Endothelial cell of umbilical vein (primary cell): ENCODE measurements around the gene WDR90. TPM values are rescaled to one million over a fixed set of nuclear protein-coding genes. Genes with fewer than 3 reads are reported as not detected.

ENCODE experiments used
- BruUV-seq: library from RNA; stranded (reverse); fragments of 400-500 nt; replicated peaks from 2 replicates; lab custom pipeline; 2021; lab: Mats Ljungman, UMichigan
- CTCF ChIA-PET: fragments of 300-600, 350-600 bp; sonication (Branson Sonifier 250); formaldehyde crosslinking; loops from one replicate; lab custom pipeline; 2021; ENCODE audit warnings: antibody characterized with exemption, inconsistent platforms; lab: Charles Lee
- POLR2A ChIA-PET: fragments of 300-600, 350-600 bp; sonication (Branson Sonifier 250); formaldehyde crosslinking; loops from one replicate; lab custom pipeline; 2021; ENCODE audit warnings: antibody characterized with exemption, inconsistent platforms; lab: Charles Lee
- DNase-seq: peaks from one replicate; pipeline ENCODE4 v3.0.0-alpha.2; 2011; ENCODE audit warnings: low read depth, low spot score
- FAIRE-seq: peaks from 2 replicates; lab custom pipeline; 2011; peaks lifted over from hg19 to GRCh38; lab: Jason Lieb, UNC
- H2AFZ ChIP-seq: 2 replicates; pipeline ENCODE4 v1.6.0; 2012; ENCODE audit warnings: low read depth, low read length, control low read depth, inconsistent platforms
- H3K27ac ChIP-seq: 2 replicates; pipeline ENCODE4 v1.5.1; 2011; ENCODE audit warnings: low read depth, mild to moderate bottlenecking, control low read depth, low read length, moderate library complexity; ENCODE audit not compliant: insufficient read depth
- H3K27me3 ChIP-seq, 2 experiments: 2 replicates each; pipeline versions ENCODE4 v1.6.0 to v1.6.1; 2011; ENCODE audit warnings: low read length in 2 of 2, mixed read lengths in 1 of 2; ENCODE audit not compliant: control insufficient read depth in 2 of 2, insufficient read depth in 2 of 2
- H3K36me3 ChIP-seq, 2 experiments: 2 replicates in 1 of 2; 3 replicates in 1 of 2; pipeline ENCODE4 v1.5.1; 2011; ENCODE audit warnings: low read length in 2 of 2, mild to moderate bottlenecking in 1 of 2, moderate library complexity in 1 of 2; ENCODE audit not compliant: control insufficient read depth in 2 of 2, insufficient read depth in 2 of 2; ENCODE audit errors: extremely low read depth in 1 of 2
- H3K4me1 ChIP-seq: 3 replicates; pipeline ENCODE4 v1.5.1; 2011; ENCODE audit warnings: mild to moderate bottlenecking, low read length; ENCODE audit not compliant: control insufficient read depth, insufficient read depth; ENCODE audit errors: extremely low read depth
- H3K4me2 ChIP-seq: 2 replicates; pipeline ENCODE4 v1.6.1; 2011; ENCODE audit warnings: low read length, control low read depth, mixed read lengths; ENCODE audit not compliant: insufficient read depth
- H3K4me3 ChIP-seq, 3 experiments: fragments of 200-600 bp in 1 of 3; sonication (generic), shearing (Covaris generic) in 1 of 3; replicated peaks in 1 of 3; 2 replicates each; pipeline ENCODE4 v1.5.1; 2011 to 2016; ENCODE audit warnings: control low read depth in 3 of 3, low read length in 3 of 3, mild to moderate bottlenecking in 2 of 3, inconsistent platforms in 1 of 3, low read depth in 1 of 3, moderate library complexity in 1 of 3; ENCODE audit not compliant: insufficient read depth in 1 of 3
- H3K79me2 ChIP-seq: 2 replicates; pipeline ENCODE4 v1.6.0; 2012; ENCODE audit warnings: low read length, inconsistent platforms; ENCODE audit not compliant: control insufficient read depth, insufficient read depth
- H3K9ac ChIP-seq: replicated peaks from 2 replicates; pipeline ENCODE3; 2011; ENCODE audit warnings: low read length, control low read depth; ENCODE audit not compliant: insufficient read depth; ENCODE audit errors: extremely low read depth
- H3K9me1 ChIP-seq: replicated peaks from 3 replicates; pipeline ENCODE4 v1.6.0; 2011; ENCODE audit warnings: mild to moderate bottlenecking, low read length; ENCODE audit not compliant: control insufficient read depth, insufficient read depth; ENCODE audit errors: extremely low read depth
- H3K9me3 ChIP-seq: replicated peaks from 2 replicates; pipeline ENCODE4 v1.5.1; 2012; ENCODE audit warnings: low read length, inconsistent platforms; ENCODE audit not compliant: control insufficient read depth, insufficient read depth
- H4K20me1 ChIP-seq: replicated peaks from 2 replicates; pipeline ENCODE3; 2011; ENCODE audit warnings: mild to moderate bottlenecking, low read length; ENCODE audit not compliant: control insufficient read depth, insufficient read depth; ENCODE audit errors: extremely low read depth
- CTCF ChIP-seq, 2 donors: IDR thresholded peaks; 1 replicate in 1 of 2; 2 replicates in 1 of 2; pipeline ENCODE4 v1.5.1; 2011; ENCODE audit warnings: low read length in 2 of 2, mild to moderate bottlenecking in 2 of 2, moderate library complexity in 2 of 2, control low read depth in 1 of 2, inconsistent platforms in 1 of 2, low read depth in 1 of 2; ENCODE audit not compliant: insufficient read depth in 1 of 2; ENCODE audit errors: extremely low read depth in 1 of 2
- EZH2 ChIP-seq: IDR thresholded peaks from 2 replicates; pipeline ENCODE4 v1.6.1; 2012; ENCODE audit warnings: borderline replicate concordance, low read depth, mild to moderate bottlenecking, moderate library complexity, low read length, inconsistent platforms; ENCODE audit not compliant: severe bottlenecking
- GATA2 ChIP-seq: IDR thresholded peaks from 2 replicates; pipeline ENCODE4 v1.7.0; 2011; ENCODE audit warnings: low read depth, mild to moderate bottlenecking, moderate library complexity, mixed read lengths, low read length; ENCODE audit not compliant: insufficient read length, insufficient read depth
- MYC ChIP-seq: IDR thresholded peaks from one replicate; pipeline ENCODE4 v1.6.1; 2011; ENCODE audit warnings: mild to moderate bottlenecking, low read depth, low read length
- POLR2A ChIP-seq: IDR thresholded peaks from 2 replicates; pipeline ENCODE4 v1.6.1; 2012; ENCODE audit warnings: low read depth, mild to moderate bottlenecking, control low read depth, low read length
- POLR2AphosphoS5 ChIP-seq: IDR thresholded peaks from 2 replicates; pipeline ENCODE4 v1.6.1; 2012; ENCODE audit warnings: low read depth, mild to moderate bottlenecking, control low read depth, low read length, moderate library complexity; ENCODE audit not compliant: insufficient read depth
- dilution Hi-C: fragments of 300-500 bp; cut with MboI; formaldehyde crosslinking; loops from one replicate; pipeline ENCODE4 v1.15.0; 2019; ENCODE audit warnings: low sequenced_read_pairs; ENCODE audit not compliant: extremely low pct_ligation_motif_present
- intact Hi-C: fragments of 100-400 bp; cut with micrococcal nuclease; formaldehyde crosslinking; loops from one replicate; pipeline ENCODE4 v1.10.0; 2022
- polyA plus RNA-seq, 4 experiments: library from polyadenylated mRNA; depleted of rRNA in 3 of 4; stranded (reverse) in 3 of 4; unstranded in 1 of 4; fragments of >200 nt; gene quantifications; 2 replicates each; pipeline versions ENCODE4 v1.2.1 to v1.2.3, GENCODE V29; 2011 to 2012; ENCODE audit warnings: missing spikeins in 1 of 4
- total RNA-seq: library from RNA; stranded (reverse); gene quantifications from 2 replicates; pipeline ENCODE4 v1.2.3, GENCODE V29; 2021

Gene WDR90
- total and polyA plus RNA-seq, 2 donors (not counting 3 experiments of a cell fraction or from before 2014, with no cell fraction given) = 22.2 to 51.8 TPM

DNA sequence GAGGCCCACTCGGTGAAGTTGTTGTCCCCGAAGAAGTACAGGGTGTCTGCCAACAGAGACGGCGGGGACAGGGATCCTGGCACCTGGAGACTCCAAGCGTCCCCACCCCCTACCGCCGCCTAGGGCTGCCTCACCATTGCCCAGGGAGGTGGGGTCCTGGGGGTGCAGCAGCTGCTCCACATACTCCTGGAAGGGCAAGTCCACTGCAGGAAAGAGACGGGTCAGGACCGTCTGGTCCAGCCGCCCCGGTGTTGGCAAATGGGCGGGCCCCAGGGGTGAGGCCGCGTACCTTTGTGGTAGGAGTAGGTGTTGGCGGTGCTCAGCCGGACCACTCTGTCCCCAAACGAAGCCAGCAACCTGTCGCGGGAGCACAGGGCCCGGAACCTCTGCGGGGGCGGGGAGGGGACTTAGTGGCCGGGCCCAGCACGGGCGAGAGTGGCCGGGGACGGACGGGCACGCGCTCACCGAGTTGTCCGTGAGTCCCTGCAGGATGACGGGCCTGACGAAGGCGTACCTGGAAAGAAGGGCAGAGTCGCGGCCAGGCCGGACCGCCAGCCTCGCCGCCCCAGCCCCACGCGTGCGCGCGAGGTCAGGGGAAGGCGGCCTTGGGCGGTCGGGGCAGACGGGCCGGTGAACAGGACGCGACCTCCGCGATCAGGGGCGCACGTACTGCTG lies 34.4 kb downstream of the WDR90 start:
- POLR2A ChIA-PET = no interaction called here
- peak overlapping the region; percentile 35 for H3K27ac ChIP-seq
- H3K9me1 ChIP-seq = no peaks in the 10 kb centered on the region
- no peaks in the 10 kb centered on the region for H3K9me3 ChIP-seq
- intact Hi-C loops (no loop called here), dilution Hi-C loops (no loop called here)
- H3K4me1 ChIP-seq = peaks cover 20% of the 10 kb centered on the region
- no peaks in the 10 kb centered on the region for H4K20me1 ChIP-seq
- H3K4me2 ChIP-seq = peak overlapping the region; percentile 29
- TF ChIP-seq GATA2 (no peak), CTCF (IDR thresholded peaks at IDR 0.05; ENCODE audit: extremely low read depth in 1 of 2, insufficient read depth in 1 of 2, low read depth in 1 of 2, low read length in 2 of 2) (no peak), POLR2AphosphoS5 (no peak), POLR2A (no peak), MYC (no peak), EZH2 (no peak)
- no peak overlapping the region for H2AFZ ChIP-seq
- BruUV-seq = no TSS peak
- H3K79me2 ChIP-seq = peaks cover 31% of the 10 kb centered on the region
- H3K4me3 ChIP-seq = peak overlapping the region in 2 of 3 experiments; percentile 5 to 71
- H3K9ac ChIP-seq = no peak overlapping the region
- CTCF ChIA-PET = no interaction called here
- peaks cover 7 to 22% of the 10 kb centered on the region in 2 experiments for H3K36me3 ChIP-seq
- H3K27me3 ChIP-seq = no peaks in the 10 kb centered on the region
- FAIRE-seq = no peak
- no peak for DNase-seq
